Measurements from ENCODE around the gene C11orf24. TPM values are rescaled to one million over a fixed set of nuclear protein-coding genes. Genes with fewer than 3 reads are reported as not detected.

Gene C11orf24
- total RNA-seq, 4 donors from 2014 or later = 33.3 to 59.4 (median 41.2) TPM

- Histone ChIP-seq H3K9me3 (no peaks in the 10 kb centered on the region), H3K4me1 (peaks cover 0 to 24% (median 4%) of the 10 kb centered on the region in 4 donors), H3K4me3 (peak overlapping the region in 2 of 4 donors; percentile 4 to 31), H3K27me3 (no peaks in the 10 kb centered on the region), H3K36me3 (no peaks in the 10 kb centered on the region), H3K27ac (peak overlapping the region in 2 of 4 donors; percentile 45 to 64)
- 26 to 32% methylated on average over 40 of the region's 40 CpGs for WGBS, 2 donors
- peak; percentile 53 to 70 for DNase-seq (ENCODE audit: low spot score in 2 of 2)
- peak in 1 of 2 donors; percentile 33 for TF ChIP-seq EP300 (IDR thresholded peaks at IDR 0.05)
- TF ChIP-seq, protein P1, sequence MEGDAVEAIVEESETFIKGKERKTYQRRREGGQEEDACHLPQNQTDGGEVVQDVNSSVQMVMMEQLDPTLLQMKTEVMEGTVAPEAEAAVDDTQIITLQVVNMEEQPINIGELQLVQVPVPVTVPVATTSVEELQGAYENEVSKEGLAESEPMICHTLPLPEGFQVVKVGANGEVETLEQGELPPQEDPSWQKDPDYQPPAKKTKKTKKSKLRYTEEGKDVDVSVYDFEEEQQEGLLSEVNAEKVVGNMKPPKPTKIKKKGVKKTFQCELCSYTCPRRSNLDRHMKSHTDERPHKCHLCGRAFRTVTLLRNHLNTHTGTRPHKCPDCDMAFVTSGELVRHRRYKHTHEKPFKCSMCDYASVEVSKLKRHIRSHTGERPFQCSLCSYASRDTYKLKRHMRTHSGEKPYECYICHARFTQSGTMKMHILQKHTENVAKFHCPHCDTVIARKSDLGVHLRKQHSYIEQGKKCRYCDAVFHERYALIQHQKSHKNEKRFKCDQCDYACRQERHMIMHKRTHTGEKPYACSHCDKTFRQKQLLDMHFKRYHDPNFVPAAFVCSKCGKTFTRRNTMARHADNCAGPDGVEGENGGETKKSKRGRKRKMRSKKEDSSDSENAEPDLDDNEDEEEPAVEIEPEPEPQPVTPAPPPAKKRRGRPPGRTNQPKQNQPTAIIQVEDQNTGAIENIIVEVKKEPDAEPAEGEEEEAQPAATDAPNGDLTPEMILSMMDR (IDR thresholded peaks at IDR 0.05) = peak; percentile 97 to 99 (median 97)
- TF ChIP-seq POLR2A (IDR thresholded peaks at IDR 0.05) = no peak
Measured at GRCh38 chr11:68297812-68298658, 26.3 kb upstream of the C11orf24 start.

GRCh38 chr11:68297494-68297811 is 25.7 kb upstream of the C11orf24 start:
- DNase-seq (ENCODE audit: low spot score in 2 of 2) = no peak
- Histone ChIP-seq H3K27me3 (no peaks in the 10 kb centered on the region), H3K27ac (peak overlapping the region in 2 of 4 donors; percentile 45 to 64), H3K4me1 (peaks cover 0 to 20% (median 4%) of the 10 kb centered on the region in 4 donors), H3K9me3 (no peaks in the 10 kb centered on the region), H3K4me3 (peak overlapping the region in 2 of 4 donors; percentile 4 to 31), H3K36me3 (no peaks in the 10 kb centered on the region)
- TF ChIP-seq EP300 (IDR thresholded peaks at IDR 0.05) = no peak
- TF ChIP-seq POLR2A (IDR thresholded peaks at IDR 0.05) = no peak
- TF ChIP-seq, protein P1 (IDR thresholded peaks at IDR 0.05) = no peak
- 27 to 35% methylated on average over 10 of the region's 10 CpGs for WGBS, 2 donors

GRCh38 chr11:68297052-68297378 is 25.2 kb upstream of the C11orf24 start:
- peak overlapping the region in 1 of 4 donors; percentile 64 for H3K27ac ChIP-seq
- WGBS, 2 donors = 88 to 94% methylated on average over 6 of the region's 6 CpGs
- no peak for DNase-seq (ENCODE audit: low spot score in 2 of 2)

DNA sequence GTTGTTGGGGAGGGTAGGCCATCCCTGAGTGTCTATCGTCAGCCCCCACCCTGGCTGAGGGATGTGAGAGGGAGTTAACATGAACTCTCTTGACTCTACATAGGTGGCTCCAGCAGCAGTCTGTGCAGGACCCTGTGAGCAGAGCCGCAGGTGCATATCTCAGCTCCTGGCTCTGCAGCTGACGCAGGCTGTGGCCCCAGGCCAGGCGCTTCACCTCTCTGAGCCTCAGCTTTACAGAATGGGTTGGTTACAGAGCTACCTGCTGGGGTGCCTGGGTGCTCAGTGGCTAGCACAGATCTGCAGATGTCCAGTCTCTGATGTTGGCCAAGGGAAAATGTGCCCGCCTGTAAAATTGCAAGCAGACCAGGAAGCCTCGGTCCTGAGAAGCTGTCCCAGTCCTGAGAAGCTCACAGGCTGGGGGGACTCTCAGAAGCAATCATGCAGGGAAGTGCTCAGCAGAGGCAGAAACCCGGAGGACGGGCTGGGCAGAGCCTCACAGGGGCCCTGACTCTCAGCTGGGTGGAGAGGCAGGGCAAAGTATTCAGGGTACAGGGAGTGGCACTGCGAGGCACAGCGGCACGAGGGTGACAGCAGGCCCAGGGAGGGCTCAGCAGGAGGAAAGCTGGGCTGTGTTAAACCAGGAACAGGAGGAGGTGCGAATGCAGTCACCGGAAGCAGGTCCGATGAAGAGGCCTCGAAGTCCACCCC is 24.7 kb upstream of the C11orf24 start:
- TF ChIP-seq EP300 (IDR thresholded peaks at IDR 0.05) = no peak
- TF ChIP-seq, protein P1 (IDR thresholded peaks at IDR 0.05) = no peak
- TF ChIP-seq POLR2A (IDR thresholded peaks at IDR 0.05) = no peak
- Histone ChIP-seq H3K27me3 (no peaks in the 10 kb centered on the region), H3K27ac (no peak overlapping the region), H3K4me3 (no peak overlapping the region), H3K36me3 (no peaks in the 10 kb centered on the region), H3K9me3 (no peaks in the 10 kb centered on the region), H3K4me1 (peaks cover 0 to 20% (median 4%) of the 10 kb centered on the region in 4 donors)
- WGBS, 2 donors = 90 to 91% methylated on average over 12 of the region's 15 CpGs
- no peak for DNase-seq (ENCODE audit: low spot score in 2 of 2)

More at GRCh38 chr11:68297052-68297378, 25.2 kb upstream of the C11orf24 start:
- no peaks in the 10 kb centered on the region for H3K36me3 ChIP-seq
- TF ChIP-seq EP300 (IDR thresholded peaks at IDR 0.05) = no peak
- TF ChIP-seq, protein P1 (IDR thresholded peaks at IDR 0.05) = no peak
- TF ChIP-seq POLR2A (IDR thresholded peaks at IDR 0.05) = no peak
- no peaks in the 10 kb centered on the region for H3K27me3 ChIP-seq
- H3K9me3 ChIP-seq = no peaks in the 10 kb centered on the region
- H3K4me1 ChIP-seq = peaks cover 0 to 20% (median 4%) of the 10 kb centered on the region in 4 donors
- no peak overlapping the region for H3K4me3 ChIP-seq

- H3K27me3 ChIP-seq = no peaks in the 10 kb centered on the region
- no peaks in the 10 kb centered on the region for H3K9me3 ChIP-seq
- WGBS, 2 donors = 87 to 88% methylated on average over 5 of the region's 5 CpGs
- DNase-seq (ENCODE audit: low spot score in 2 of 2) = no peak
- peaks cover 0 to 20% (median 4%) of the 10 kb centered on the region in 4 donors for H3K4me1 ChIP-seq
- H3K4me3 ChIP-seq = no peak overlapping the region
- no peaks in the 10 kb centered on the region for H3K36me3 ChIP-seq
- TF ChIP-seq EP300 (IDR thresholded peaks at IDR 0.05) (no peak), POLR2A (IDR thresholded peaks at IDR 0.05) (no peak)
- TF ChIP-seq, protein P1 (IDR thresholded peaks at IDR 0.05) = no peak
- H3K27ac ChIP-seq = no peak overlapping the region
Measured at GRCh38 chr11:68295940-68296339, 24.2 kb upstream of the C11orf24 start.
